KBM-7 (cell line): ENCODE data around the gene TMEM150B.
"Not testable (repeated sequence)": the region's sequence is repeated elsewhere in the genome, so short reads cannot be mapped to it uniquely, and the experiment has no call there.

Experiments
- DNase-seq: peaks from one replicate; pipeline ENCODE4 v3.0.0-alpha.2; 2015
- in situ Hi-C: fragments of 300-500 bp; cut with MboI; formaldehyde crosslinking; loops from 2 replicates; pipeline ENCODE4 v1.14.3; 2020; ENCODE audit warnings: low sequenced_read_pairs, low pct_unique_long_range_greater_than_20kb, mixed read lengths

Gene TMEM150B

GRCh38 chr19:55341171-55341588, 16.0 kb upstream of the TMEM150B start:
- in situ Hi-C loops, result no loop called here
- DNase-seq, result peak; percentile 35

- in situ Hi-C loops, result no loop called here
These were observed 15.6 kb upstream of the TMEM150B start for GRCh38 chr19:55340784-55341147.

GRCh38 chr19:55339889-55340783, 15.0 kb upstream of the TMEM150B start:
- peak; percentile 18 for DNase-seq
- in situ Hi-C loops, result no loop called here

More at GRCh38 chr19:55340784-55341147, 15.6 kb upstream of the TMEM150B start:
- peak; percentile 22 for DNase-seq

GRCh38 chr19:55339105-55339888, 14.2 kb upstream of the TMEM150B start, which contains the start of gene KMT5C:
TSS of gene KMT5C (plus strand) at chr19:55339876. CDS start at chr19:55341937, 2,061 bp downstream.
- in situ Hi-C loops, result no loop called here
- peak; percentile 100 for DNase-seq

GRCh38 chr19:55336101-55336500, 11.0 kb upstream of the TMEM150B start:
- DNase-seq, result no peak

GRCh38 chr19:55333870-55334269, 8.7 kb upstream of the TMEM150B start:
- in situ Hi-C loops, result no loop called here
- DNase-seq, result no peak

More at GRCh38 chr19:55336101-55336500, 11.0 kb upstream of the TMEM150B start:
- in situ Hi-C loops, result no loop called here

GRCh38 chr19:55329791-55330190, 4.7 kb upstream of the TMEM150B start:
- in situ Hi-C loops, result not testable (repeated sequence)

GRCh38 chr19:55328774-55329318, 3.7 kb upstream of the TMEM150B start:
- in situ Hi-C loops, DNase-seq: not testable (repeated sequence)

More at GRCh38 chr19:55329791-55330190, 4.7 kb upstream of the TMEM150B start:
- DNase-seq, result not testable (repeated sequence)

- in situ Hi-C loops, result no loop called here
- no peak for DNase-seq
These were observed 479 bp downstream of the TMEM150B start for GRCh38 chr19:55324662-55325061.

- in situ Hi-C loops, result no loop called here
- DNase-seq, result no peak
These were observed 2.8 kb downstream of the TMEM150B start for GRCh38 chr19:55322204-55322885.

- in situ Hi-C loops, result no loop called here
- no peak for DNase-seq
These were observed 3.5 kb downstream of the TMEM150B start for GRCh38 chr19:55321466-55322137.

GRCh38 chr19:55320844-55321419, 4.2 kb downstream of the TMEM150B start:
- in situ Hi-C loops, result no loop called here
- DNase-seq, result no peak

- in situ Hi-C loops, result no loop called here
- DNase-seq, result no peak
These were observed 5.4 kb downstream of the TMEM150B start for GRCh38 chr19:55319785-55320184.

GRCh38 chr19:55316646-55317045, 8.5 kb downstream of the TMEM150B start:
- in situ Hi-C loops, result no loop called here
- DNase-seq, result no peak

GRCh38 chr19:55315956-55316525, 9.1 kb downstream of the TMEM150B start:
- in situ Hi-C loops, result no loop called here
- no peak for DNase-seq

GRCh38 chr19:55314396-55314795, 10.7 kb downstream of the TMEM150B start:
- in situ Hi-C loops, result no loop called here
- DNase-seq, result no peak

GRCh38 chr19:55312621-55313512, 12.3 kb downstream of the TMEM150B start:
- DNase-seq, result no peak
- in situ Hi-C loops, result no loop called here
